Activated naive CD4-positive, alpha-beta T cell treated with anti-CD3 and anti-CD28 coated beads, Interleukin-2, amount 10 ng/mL, durations not matched to agents 7 days and 5 days (primary cell): ENCODE data around the gene MYH11.
"Not testable (repeated sequence)": the region's sequence is repeated elsewhere in the genome, so short reads cannot be mapped to it uniquely, and the experiment has no call there.

Source experiments
- CTCF ChIA-PET: fragments of 350-600 bp; sonication (Branson Sonifier 250); formaldehyde crosslinking; loops from one replicate; lab custom pipeline; 2021; ENCODE audit warnings: antibody characterized with exemption; lab: Charles Lee
- DNase-seq: peaks from one replicate; pipeline ENCODE4 v3.0.0-alpha.2; 2020
- H3K27ac Mint-ChIP-seq: one replicate; pipeline ENCODE4 v1.8.0; 2021; ENCODE audit warnings: mild to moderate bottlenecking, moderate library complexity, mixed read lengths
- H3K27me3 Mint-ChIP-seq: one replicate; pipeline ENCODE4 v1.8.0; 2021; ENCODE audit warnings: mild to moderate bottlenecking, mixed read lengths
- H3K36me3 Mint-ChIP-seq: one replicate; pipeline ENCODE4 v1.8.0; 2021; ENCODE audit warnings: mixed read lengths
- H3K4me1 Mint-ChIP-seq: one replicate; pipeline ENCODE4 v1.8.0; 2021; ENCODE audit warnings: mixed read lengths
- H3K4me3 Mint-ChIP-seq: one replicate; pipeline ENCODE4 v1.8.0; 2021; ENCODE audit warnings: mild to moderate bottlenecking, moderate library complexity, mixed read lengths
- H3K9me3 Mint-ChIP-seq: one replicate; pipeline ENCODE4 v1.8.0; 2021; ENCODE audit warnings: mixed read lengths

The MYH11 gene

DNA sequence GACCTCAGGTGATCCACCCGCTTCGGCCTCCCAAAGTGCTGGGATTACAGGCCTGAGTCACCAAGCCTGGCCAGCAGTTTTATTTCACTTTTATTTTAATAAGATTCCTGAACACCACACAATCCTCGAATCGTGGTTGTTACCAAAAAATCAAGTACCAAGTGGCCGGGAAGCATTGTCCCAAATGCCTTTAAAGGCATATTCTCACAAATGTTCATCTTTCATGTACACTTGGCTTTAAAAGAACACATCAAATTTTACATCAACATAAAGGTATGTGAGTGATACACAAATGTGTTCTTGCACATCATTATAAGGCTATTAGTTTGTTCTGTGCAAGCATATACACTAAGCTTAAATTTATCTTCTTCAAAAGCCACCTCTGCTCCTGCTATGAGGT lies 8.1 kb upstream of the MYH11 start:
- no peak overlapping the region for H3K4me3 Mint-ChIP-seq
- no peaks in the 10 kb centered on the region for H3K9me3 Mint-ChIP-seq
- no peak for DNase-seq
- H3K27ac Mint-ChIP-seq = no peak overlapping the region
- peaks cover 10% of the 10 kb centered on the region for H3K27me3 Mint-ChIP-seq
- peaks cover 20% of the 10 kb centered on the region for H3K36me3 Mint-ChIP-seq
- CTCF ChIA-PET = no interaction called here
- H3K4me1 Mint-ChIP-seq = no peaks in the 10 kb centered on the region

DNA sequence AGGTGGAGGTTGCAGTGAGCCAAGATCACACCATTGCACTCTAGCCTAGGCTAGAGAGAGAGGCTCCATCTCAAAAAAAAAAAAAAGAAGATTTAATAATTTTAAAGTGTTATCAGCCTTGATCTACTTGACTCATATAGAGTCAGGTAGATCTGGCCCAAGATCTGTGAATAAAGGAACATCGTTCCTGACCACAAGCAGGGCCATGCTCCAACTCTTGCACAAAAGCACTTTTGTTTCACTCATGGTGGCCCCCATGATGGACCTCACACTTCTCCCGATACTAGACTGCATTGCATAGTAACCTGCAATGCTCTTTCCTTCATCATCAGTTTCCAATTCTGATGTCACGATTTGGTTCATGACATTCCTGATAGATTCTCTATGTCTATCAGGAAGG lies 5.2 kb upstream of the MYH11 start:
- peaks cover 35% of the 10 kb centered on the region for H3K27me3 Mint-ChIP-seq
- peaks cover 8% of the 10 kb centered on the region for H3K4me1 Mint-ChIP-seq
- no peak for DNase-seq
- no peak overlapping the region for H3K4me3 Mint-ChIP-seq
- peaks cover 14% of the 10 kb centered on the region for H3K36me3 Mint-ChIP-seq
- H3K27ac Mint-ChIP-seq = no peak overlapping the region
- CTCF ChIA-PET = no interaction called here
- no peaks in the 10 kb centered on the region for H3K9me3 Mint-ChIP-seq

DNA sequence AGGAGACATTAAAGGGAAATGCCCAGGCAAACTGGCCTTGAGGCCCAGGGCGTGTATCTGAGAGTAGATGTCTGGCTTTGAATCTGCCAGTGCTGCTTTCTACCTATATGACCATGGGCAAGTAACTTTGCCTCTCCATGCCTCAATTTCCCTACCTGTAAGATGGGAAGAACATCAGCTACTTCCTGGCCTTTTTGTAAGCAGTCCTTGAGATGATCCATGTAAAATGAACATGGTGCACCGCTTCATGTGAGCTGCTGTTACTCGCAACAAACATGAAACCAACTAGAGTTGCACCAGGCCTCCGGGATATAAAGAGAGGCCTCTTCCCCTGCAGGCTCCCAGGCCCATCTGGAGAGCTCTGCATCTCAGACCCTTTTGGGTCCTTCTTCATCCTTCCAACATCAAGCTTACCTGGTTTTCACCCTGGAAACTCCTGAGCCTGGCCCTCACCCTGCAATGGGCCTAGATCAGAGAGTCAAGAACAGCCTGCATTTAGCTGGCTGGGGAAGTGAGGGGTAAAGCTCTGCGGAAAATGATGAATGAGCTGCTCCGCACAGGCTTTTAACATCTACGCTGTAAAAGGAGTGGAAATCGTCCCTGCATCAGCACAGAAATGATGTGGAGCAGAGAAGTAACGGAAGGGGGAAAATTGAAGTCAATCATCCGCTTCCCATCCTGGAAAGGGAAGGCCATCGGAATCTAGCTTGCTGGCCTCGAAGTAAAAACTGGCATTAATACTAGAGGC lies 2.3 kb upstream of the MYH11 start:
- Mint-ChIP-seq H3K27ac (no peak overlapping the region), H3K9me3 (no peaks in the 10 kb centered on the region), H3K27me3 (peaks cover 55% of the 10 kb centered on the region), H3K4me3 (no peak overlapping the region), H3K4me1 (peaks cover 8% of the 10 kb centered on the region), H3K36me3 (no peaks in the 10 kb centered on the region)
- CTCF ChIA-PET = interaction anchor here (0.8 kb wide), 1 partner anchor 327 kb away, joined by 3 read pairs; no protein-coding TSS in a partner anchor
- DNase-seq = no peak

DNA sequence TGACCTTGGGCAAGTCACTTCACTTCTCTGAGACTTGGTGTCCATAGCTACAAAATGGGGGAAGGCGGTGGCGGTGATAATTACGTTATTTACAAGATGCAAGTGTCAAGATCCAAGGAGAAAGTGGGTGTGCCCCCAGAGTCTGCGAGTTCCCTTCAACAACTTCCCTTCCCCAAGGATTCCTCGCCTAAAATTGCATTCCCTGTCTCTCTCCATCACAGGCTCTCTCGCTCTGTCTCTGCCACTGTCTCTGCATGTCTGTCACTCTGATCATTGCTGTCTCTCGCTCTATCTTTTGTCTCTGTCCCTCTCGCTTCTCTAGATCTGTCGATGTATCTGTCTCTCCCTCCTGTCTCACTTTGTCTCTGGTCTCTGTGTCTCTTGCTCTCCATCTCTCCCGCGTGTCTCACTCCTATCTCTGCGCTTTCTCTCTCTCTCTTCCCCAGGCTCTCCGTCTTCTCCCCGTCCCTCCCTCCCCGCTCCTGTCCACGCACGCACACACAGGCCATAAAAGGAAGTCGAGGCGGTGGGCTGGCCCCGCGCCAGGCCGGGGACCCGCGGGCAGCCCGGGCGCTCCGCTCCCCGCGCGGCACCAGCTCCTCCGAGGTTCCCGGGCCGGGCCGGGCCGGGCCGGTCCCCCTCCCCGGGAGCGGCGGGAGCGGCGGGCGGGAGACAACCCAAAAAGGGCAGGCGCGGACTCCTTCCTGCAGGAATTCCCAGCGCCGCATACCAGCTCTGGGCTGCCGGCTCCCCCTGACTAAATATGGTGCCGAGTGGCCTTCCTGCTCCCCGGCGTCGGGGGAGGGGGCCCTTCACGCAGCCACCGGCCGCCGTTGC lies 1.1 kb upstream of the MYH11 start:
- CTCF ChIA-PET = no interaction called here
- H3K4me1 Mint-ChIP-seq = peaks cover 8% of the 10 kb centered on the region
- H3K4me3 Mint-ChIP-seq = no peak overlapping the region

DNA sequence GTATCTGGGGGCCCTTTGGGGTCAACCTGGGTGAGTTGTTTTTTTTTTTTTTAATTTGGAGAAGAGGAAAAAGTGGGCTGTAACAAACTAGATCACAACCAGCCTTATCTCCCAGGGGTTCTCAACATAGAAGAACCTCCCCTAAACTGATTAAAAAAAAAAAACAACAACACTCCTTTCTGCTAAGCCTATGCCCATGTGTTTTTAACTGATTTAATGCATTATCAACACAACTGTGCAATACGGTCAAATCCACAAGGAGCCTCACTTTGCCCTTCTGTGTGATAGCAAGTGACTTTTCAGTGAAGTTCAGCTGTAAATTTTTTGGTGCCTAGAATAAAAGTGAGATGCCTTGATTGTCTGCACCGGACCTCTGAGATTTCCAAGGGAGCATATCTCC lies 646 bp downstream of the MYH11 start:
- H3K27ac Mint-ChIP-seq = no peak overlapping the region
- no peak overlapping the region for H3K4me3 Mint-ChIP-seq
- CTCF ChIA-PET = no interaction called here
- no peak for DNase-seq
- H3K9me3 Mint-ChIP-seq = no peaks in the 10 kb centered on the region
- H3K27me3 Mint-ChIP-seq = peaks cover 60% of the 10 kb centered on the region
- no peaks in the 10 kb centered on the region for H3K36me3 Mint-ChIP-seq
- peaks cover 8% of the 10 kb centered on the region for H3K4me1 Mint-ChIP-seq

More for the DNA sequence above, 1.1 kb upstream of the MYH11 start:
- no peaks in the 10 kb centered on the region for H3K9me3 Mint-ChIP-seq
- H3K36me3 Mint-ChIP-seq = no peaks in the 10 kb centered on the region
- DNase-seq = no peak
- peaks cover 63% of the 10 kb centered on the region for H3K27me3 Mint-ChIP-seq
- no peak overlapping the region for H3K27ac Mint-ChIP-seq

DNA sequence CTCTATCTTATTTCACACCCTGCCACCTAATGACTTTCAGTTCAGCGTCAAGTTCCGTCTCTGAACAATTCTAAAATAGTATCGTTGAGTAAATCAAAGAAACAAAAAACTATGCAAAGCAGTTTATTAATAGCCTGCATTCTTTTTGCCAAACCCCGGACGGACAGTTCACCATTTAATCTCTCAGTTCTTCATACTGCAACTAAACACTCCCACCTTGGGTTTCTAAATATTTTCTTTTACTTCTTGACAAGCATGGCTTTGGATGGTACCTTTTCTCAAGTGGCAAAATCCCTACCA lies 1.2 kb downstream of the MYH11 start:
- Mint-ChIP-seq H3K4me1 (peaks cover 8% of the 10 kb centered on the region), H3K9me3 (no peaks in the 10 kb centered on the region), H3K4me3 (no peak overlapping the region), H3K27ac (no peak overlapping the region), H3K36me3 (no peaks in the 10 kb centered on the region), H3K27me3 (peaks cover 55% of the 10 kb centered on the region)
- DNase-seq = no peak
- CTCF ChIA-PET = no interaction called here

DNA sequence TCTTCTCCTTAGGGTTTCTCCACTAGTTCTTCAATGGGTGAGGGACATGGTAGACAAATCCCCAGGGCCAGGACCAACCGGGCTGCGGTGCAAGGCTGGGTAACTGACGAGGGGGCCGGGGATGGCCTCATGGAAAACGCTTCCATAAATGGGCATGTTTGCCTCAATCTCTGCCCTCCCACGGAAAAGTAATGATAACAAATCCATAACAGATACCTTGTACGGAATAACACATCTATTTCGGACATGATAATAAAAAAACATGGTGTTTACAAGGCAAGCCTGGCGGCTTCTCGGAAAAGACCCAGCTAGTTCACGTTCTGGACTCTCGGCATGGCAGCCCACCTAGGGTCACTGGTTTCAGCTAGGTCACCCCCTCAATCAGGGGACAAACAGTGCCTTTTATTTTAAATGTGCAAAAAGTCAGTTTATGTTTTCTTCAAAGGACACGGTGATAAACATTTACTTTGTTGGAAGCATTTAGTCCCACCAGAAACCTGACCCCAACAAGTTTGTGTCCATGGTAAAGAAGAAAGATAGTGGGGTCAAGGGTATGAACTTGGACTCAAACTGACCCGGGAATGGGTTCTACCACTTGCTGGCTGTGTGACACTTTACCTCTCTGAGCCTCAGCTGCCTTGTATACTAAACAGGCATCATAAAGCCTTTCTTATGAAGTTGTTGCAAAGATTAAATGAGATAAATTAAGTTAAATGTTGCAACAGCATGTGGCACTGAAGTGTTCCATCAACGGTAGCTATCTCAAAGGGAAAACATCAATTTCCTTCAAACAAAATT lies 1.7 kb downstream of the MYH11 start:
- Mint-ChIP-seq H3K27ac (no peak overlapping the region), H3K4me1 (peaks cover 8% of the 10 kb centered on the region), H3K9me3 (no peaks in the 10 kb centered on the region), H3K4me3 (no peak overlapping the region), H3K36me3 (no peaks in the 10 kb centered on the region), H3K27me3 (peaks cover 55% of the 10 kb centered on the region)
- no peak for DNase-seq
- CTCF ChIA-PET = no interaction called here

DNA sequence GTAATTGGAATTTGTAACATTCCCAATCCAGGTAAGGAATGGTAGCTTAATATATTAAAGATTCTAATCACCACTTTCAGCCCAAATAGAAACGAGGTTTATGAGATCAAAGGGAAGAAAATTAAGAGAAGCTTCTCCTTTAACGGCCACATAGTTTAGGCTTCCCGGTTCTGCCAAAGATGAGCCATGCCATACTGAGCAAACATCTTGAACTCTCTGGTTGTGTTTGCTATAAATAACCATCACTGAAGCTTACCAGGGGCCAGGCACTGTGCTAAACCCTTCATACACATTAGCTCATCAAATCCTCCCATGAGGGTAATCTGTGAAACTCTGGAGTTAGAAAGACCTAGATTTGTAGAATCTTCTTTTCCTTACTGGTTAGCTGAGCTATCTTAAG lies 2.8 kb downstream of the MYH11 start:
- CTCF ChIA-PET = interaction anchor here (0.6 kb wide), 1 partner anchor 29 kb away, joined by 3 read pairs; no protein-coding TSS in a partner anchor
- no peaks in the 10 kb centered on the region for H3K36me3 Mint-ChIP-seq
- H3K4me1 Mint-ChIP-seq = peaks cover 8% of the 10 kb centered on the region
- H3K9me3 Mint-ChIP-seq = no peaks in the 10 kb centered on the region
- no peak overlapping the region for H3K27ac Mint-ChIP-seq
- peaks cover 54% of the 10 kb centered on the region for H3K27me3 Mint-ChIP-seq
- no peak for DNase-seq
- no peak overlapping the region for H3K4me3 Mint-ChIP-seq

DNA sequence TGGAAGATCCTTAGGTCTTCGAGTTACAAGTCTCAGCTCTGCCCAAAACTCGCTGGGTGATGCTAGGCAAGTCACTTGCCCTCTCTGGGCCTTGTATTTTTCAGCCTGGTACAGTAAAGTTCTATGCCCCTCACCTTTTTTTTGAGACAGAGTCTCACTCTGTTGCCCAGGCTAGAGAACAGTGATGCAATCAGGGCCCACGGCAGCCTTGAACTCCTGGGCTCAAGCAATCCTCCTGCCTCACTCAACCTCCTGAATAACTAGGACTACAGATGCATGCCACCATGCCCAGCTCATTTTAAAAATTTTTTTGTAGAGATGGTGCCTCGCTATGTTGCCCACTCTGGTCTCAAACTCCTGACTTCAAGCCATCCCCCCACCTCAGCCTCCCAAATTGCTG lies 3.8 kb downstream of the MYH11 start:
- Mint-ChIP-seq H3K9me3 (no peaks in the 10 kb centered on the region), H3K27me3 (peaks cover 49% of the 10 kb centered on the region), H3K36me3 (no peaks in the 10 kb centered on the region), H3K4me1 (peaks cover 8% of the 10 kb centered on the region), H3K27ac (no peak overlapping the region), H3K4me3 (no peak overlapping the region)
- no peak for DNase-seq
- CTCF ChIA-PET = no interaction called here

DNA sequence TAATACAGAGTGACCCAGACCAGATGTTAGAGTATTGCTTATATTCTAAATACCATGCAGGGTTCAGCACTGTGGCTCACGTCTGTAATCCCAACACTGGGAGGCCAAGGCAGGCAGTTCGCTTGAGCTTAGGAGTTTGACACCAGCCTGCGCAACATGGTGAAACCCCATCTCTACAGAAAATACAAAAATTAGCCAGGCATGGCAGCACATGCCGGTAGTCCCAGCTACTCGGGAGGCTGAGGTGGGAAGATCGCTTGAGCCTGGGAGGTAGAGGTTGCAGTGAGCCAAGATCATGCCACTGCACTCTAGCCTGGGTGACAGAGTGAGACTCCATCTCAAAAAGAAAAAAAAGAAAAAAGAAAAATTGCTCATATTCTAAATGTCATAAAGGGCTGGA lies 6.3 kb downstream of the MYH11 start:
- DNase-seq, H3K36me3 Mint-ChIP-seq, H3K9me3 Mint-ChIP-seq, H3K27ac Mint-ChIP-seq, H3K4me1 Mint-ChIP-seq, H3K4me3 Mint-ChIP-seq, CTCF ChIA-PET: not testable (repeated sequence)
- peaks cover 28% of the 10 kb centered on the region for H3K27me3 Mint-ChIP-seq

DNA sequence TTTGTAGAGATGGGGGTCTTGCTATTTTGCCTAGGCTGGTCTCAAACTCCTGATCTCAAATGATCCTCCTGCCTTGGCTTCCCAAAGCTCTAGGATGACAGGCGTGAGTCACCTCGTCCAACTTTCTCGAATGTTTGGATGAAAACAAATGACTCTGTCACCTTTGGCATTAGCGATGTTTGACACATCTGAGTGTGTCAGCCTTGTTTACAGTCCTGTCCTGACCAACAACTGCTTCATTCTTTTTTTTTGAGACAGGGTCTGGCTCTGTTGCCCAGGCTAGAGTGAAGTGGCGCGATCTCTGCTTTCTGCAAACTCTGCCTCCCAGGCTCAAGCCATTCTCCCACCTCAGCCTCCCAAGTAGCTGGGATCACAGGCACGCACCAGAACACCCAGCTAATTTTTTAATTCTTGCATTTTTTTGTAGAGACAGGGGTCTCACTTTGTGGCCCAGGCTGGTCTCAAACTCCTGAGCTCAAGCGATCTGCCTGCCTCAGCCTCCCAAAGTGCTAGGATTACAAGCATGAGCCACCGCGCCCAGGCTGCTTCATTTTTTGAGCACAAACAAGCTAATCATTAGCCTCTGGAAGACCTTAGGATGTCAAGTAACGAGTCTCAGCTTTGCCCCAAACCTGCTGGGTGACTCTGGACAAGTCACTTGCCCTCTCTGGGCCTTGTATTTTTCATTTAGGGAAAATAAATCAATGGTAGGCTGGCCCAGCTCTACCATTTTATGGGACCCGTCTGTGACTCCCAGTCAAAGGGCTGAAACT lies 7.4 kb downstream of the MYH11 start:
- Mint-ChIP-seq H3K9me3 (no peaks in the 10 kb centered on the region), H3K4me1 (no peaks in the 10 kb centered on the region), H3K36me3 (no peaks in the 10 kb centered on the region), H3K27me3 (peaks cover 22% of the 10 kb centered on the region), H3K27ac (no peak overlapping the region), H3K4me3 (no peak overlapping the region)
- DNase-seq = no peak
- CTCF ChIA-PET = no interaction called here

DNA sequence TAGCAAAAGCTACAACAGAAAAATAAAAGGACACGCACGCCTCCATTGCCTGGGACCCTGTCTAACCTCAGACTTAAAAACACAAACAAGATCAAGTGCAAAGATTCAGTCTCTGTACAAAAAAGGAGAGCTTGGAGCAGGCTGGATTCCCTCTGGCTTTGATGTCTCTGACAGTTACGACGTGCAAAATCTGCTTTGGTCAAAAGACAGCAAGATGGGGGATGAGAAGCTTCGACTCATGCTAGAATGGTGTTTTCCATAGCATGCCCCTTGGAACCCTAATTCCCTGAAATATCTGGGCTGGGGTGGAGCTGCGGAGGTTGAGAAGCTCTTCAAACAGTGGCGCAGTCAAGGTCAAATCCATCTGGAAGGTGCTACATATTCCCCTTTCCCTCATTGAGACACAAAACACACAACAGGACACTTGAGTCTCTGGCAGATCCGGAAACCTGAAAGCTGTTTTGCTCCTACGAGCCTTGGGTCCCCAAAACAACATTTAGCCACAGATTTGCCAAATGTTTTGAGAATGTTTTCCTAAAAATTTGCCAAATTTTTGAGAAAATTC lies 9.1 kb downstream of the MYH11 start:
- CTCF ChIA-PET = interaction anchor here (1.5 kb wide), 1 partner anchor 26 kb away, joined by 10 read pairs; no protein-coding TSS in a partner anchor

DNA sequence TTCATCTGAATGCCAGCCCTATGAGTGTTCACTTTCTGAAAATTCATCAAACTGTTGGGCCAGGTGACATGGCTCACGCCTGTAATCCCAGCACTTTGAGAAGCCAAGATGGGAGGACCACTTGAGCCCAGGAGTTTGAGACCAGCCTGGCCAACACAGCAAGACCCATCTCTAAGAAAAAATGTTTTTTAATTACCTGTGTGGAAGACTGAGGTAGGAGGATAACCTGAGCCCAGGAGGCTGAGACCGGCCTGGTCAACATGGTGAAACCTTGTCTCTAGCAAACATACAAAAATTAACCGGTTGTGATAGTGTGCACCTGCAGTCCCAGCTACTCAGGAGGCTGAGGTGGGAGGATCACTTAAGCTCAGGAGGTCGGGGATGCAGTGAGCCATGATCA lies 10.3 kb downstream of the MYH11 start:
- Mint-ChIP-seq H3K36me3 (no peaks in the 10 kb centered on the region), H3K9me3 (no peaks in the 10 kb centered on the region), H3K4me3 (no peak overlapping the region), H3K27ac (no peak overlapping the region), H3K27me3 (peaks cover 15% of the 10 kb centered on the region), H3K4me1 (no peaks in the 10 kb centered on the region)
- DNase-seq = no peak
- CTCF ChIA-PET = no interaction called here

More for the DNA sequence above, 9.1 kb downstream of the MYH11 start:
- no peak for DNase-seq
- Mint-ChIP-seq H3K9me3 (no peaks in the 10 kb centered on the region), H3K4me1 (no peaks in the 10 kb centered on the region), H3K27ac (no peak overlapping the region), H3K4me3 (no peak overlapping the region), H3K36me3 (no peaks in the 10 kb centered on the region), H3K27me3 (peaks cover 16% of the 10 kb centered on the region)
